DND-41 (cell line): ENCODE results near the gene BLID.

ENCODE experiments used
- EZH2 ChIP-seq: IDR thresholded peaks from 3 replicates; pipeline ENCODE4 v1.6.1; 2012; ENCODE audit warnings: borderline replicate concordance, low read depth, mild to moderate bottlenecking, moderate library complexity, low read length, inconsistent platforms; ENCODE audit not compliant: severe bottlenecking
- TF ChIP-seq, protein P1 (sequence below): IDR thresholded peaks from 2 replicates; pipeline ENCODE4 v1.5.1; 2012; ENCODE audit warnings: borderline replicate concordance, low read length, moderate library complexity, mild to moderate bottlenecking; ENCODE audit not compliant: poor library complexity, severe bottlenecking; ENCODE audit errors: extremely low read depth

GRCh38 chr11:122107566-122107965, 8.4 kb downstream of the BLID start:
- TF ChIP-seq, protein P1, sequence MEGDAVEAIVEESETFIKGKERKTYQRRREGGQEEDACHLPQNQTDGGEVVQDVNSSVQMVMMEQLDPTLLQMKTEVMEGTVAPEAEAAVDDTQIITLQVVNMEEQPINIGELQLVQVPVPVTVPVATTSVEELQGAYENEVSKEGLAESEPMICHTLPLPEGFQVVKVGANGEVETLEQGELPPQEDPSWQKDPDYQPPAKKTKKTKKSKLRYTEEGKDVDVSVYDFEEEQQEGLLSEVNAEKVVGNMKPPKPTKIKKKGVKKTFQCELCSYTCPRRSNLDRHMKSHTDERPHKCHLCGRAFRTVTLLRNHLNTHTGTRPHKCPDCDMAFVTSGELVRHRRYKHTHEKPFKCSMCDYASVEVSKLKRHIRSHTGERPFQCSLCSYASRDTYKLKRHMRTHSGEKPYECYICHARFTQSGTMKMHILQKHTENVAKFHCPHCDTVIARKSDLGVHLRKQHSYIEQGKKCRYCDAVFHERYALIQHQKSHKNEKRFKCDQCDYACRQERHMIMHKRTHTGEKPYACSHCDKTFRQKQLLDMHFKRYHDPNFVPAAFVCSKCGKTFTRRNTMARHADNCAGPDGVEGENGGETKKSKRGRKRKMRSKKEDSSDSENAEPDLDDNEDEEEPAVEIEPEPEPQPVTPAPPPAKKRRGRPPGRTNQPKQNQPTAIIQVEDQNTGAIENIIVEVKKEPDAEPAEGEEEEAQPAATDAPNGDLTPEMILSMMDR = no peak
- no peak for TF ChIP-seq EZH2
